Sciatic nerve (tissue), 2 donors: ENCODE data around the gene CDC42SE2. TPM values are rescaled to one million over a fixed set of nuclear protein-coding genes. Genes with fewer than 3 reads are reported as not detected.
A peak's percentile ranks its signal among the peaks of the same experiment; 100 is the strongest.

ENCODE experiments used
- ATAC-seq: fragments of 200-7000 bp; cut with Tn5 transposase; one replicate; pipeline ENCODE4 v1.9.1; 2020; ENCODE audit warnings: mild to moderate bottlenecking, moderate library complexity
- DNase-seq: peaks from one replicate; pipeline ENCODE4 v3.0.0-alpha.2; 2020; ENCODE audit warnings: low spot score
- intact Hi-C: fragments of 100-400 bp; cut with DNase I; formaldehyde crosslinking; loops from one replicate; pipeline ENCODE4 v1.14.2; 2022
- total RNA-seq: library from RNA; stranded (reverse); fragmentation: NEBNext Ultra II Directional; extraction: Animal tissue kit (Norgen Biotek cat#: 25700); gene quantifications from one replicate; pipeline ENCODE4 v1.2.1, GENCODE V29; 2021
- donor health status: DM: no; HTN: no; CAD: no.
- donor health status: DM: no; HTN: no; CAD: no.

The CDC42SE2 gene
- total RNA-seq: 29.7 TPM

- ATAC-seq (peak; percentile 97), DNase-seq (peak; percentile 89)
- intact Hi-C loops: no loop called here
These were observed at the start of gene CDC42SE2 for GRCh38 chr5:131263648-131264450. Gene CDC42SE2, plus strand, starts transcription at chr5:131264053. Its CDS starts 95,441 bp downstream, at chr5:131359494.

- DNase-seq: no peak
- no peak for ATAC-seq
- intact Hi-C loops: no loop called here
These were observed 49.1 kb upstream of the CDC42SE2 start for GRCh38 chr5:131214609-131215227.

GRCh38 chr5:131217791-131218190 is 46.1 kb upstream of the CDC42SE2 start:
- no peak for ATAC-seq
- intact Hi-C loops: no loop called here
- DNase-seq: no peak

- intact Hi-C loops: no loop called here
- DNase-seq: no peak
- ATAC-seq: no peak
These were observed 45.5 kb upstream of the CDC42SE2 start for GRCh38 chr5:131218392-131218791.

- no peak for DNase-seq
- ATAC-seq: no peak
- intact Hi-C loops: no loop called here
These were observed 43.3 kb upstream of the CDC42SE2 start for GRCh38 chr5:131220566-131220965.

GRCh38 chr5:131221008-131221703 is 42.7 kb upstream of the CDC42SE2 start:
- DNase-seq: no peak
- intact Hi-C loops: no loop called here
- ATAC-seq: no peak

GRCh38 chr5:131221888-131222287 is 42.0 kb upstream of the CDC42SE2 start:
- DNase-seq: no peak
- intact Hi-C loops: no loop called here
- ATAC-seq: no peak

- no peak for ATAC-seq
These were observed 41.1 kb upstream of the CDC42SE2 start for GRCh38 chr5:131222731-131223130.

GRCh38 chr5:131223751-131224386 is 40.0 kb upstream of the CDC42SE2 start:
- intact Hi-C loops: no loop called here
- no peak for ATAC-seq
- DNase-seq: no peak

More at GRCh38 chr5:131222731-131223130, 41.1 kb upstream of the CDC42SE2 start:
- DNase-seq: no peak
- intact Hi-C loops: no loop called here

- DNase-seq (no peak), ATAC-seq (peak; percentile 81)
- intact Hi-C loops: no loop called here
These were observed 39.3 kb upstream of the CDC42SE2 start for GRCh38 chr5:131224387-131225201.

- no peak for ATAC-seq
- intact Hi-C loops: no loop called here
- no peak for DNase-seq
These were observed 38.4 kb upstream of the CDC42SE2 start for GRCh38 chr5:131225282-131225974.

GRCh38 chr5:131226899-131227298 is 37.0 kb upstream of the CDC42SE2 start:
- DNase-seq: no peak
- ATAC-seq: no peak
- intact Hi-C loops: no loop called here

GRCh38 chr5:131228646-131229045 is 35.2 kb upstream of the CDC42SE2 start:
- no peak for ATAC-seq
- no peak for DNase-seq
- intact Hi-C loops: no loop called here

- intact Hi-C loops: no loop called here
- DNase-seq: no peak
- no peak for ATAC-seq
These were observed 34.2 kb upstream of the CDC42SE2 start for GRCh38 chr5:131229623-131230022.

- intact Hi-C loops: no loop called here
- DNase-seq (no peak), ATAC-seq (no peak)
These were observed 33.4 kb upstream of the CDC42SE2 start for GRCh38 chr5:131230406-131230805.

- intact Hi-C loops: no loop called here
- no peak for ATAC-seq
- DNase-seq: no peak
These were observed 24.2 kb upstream of the CDC42SE2 start for GRCh38 chr5:131239686-131240085.

- DNase-seq (no peak), ATAC-seq (no peak)
- intact Hi-C loops: no loop called here
These were observed 21.1 kb upstream of the CDC42SE2 start for GRCh38 chr5:131242728-131243255.

GRCh38 chr5:131245312-131245711 is 18.5 kb upstream of the CDC42SE2 start:
- intact Hi-C loops: no loop called here
- ATAC-seq (no peak), DNase-seq (no peak)
